HCT116 (cell line): ENCODE results near the gene ESR1. TPM values are rescaled to one million over a fixed set of nuclear protein-coding genes. Genes with fewer than 3 reads are reported as not detected.

Experiments used
- ATAC-seq: fragments of 200-7000 bp; cut with Tn5 transposase; 2 replicates; pipeline ENCODE4 v1.9.1; 2020; ENCODE audit warnings: mild to moderate bottlenecking, moderate library complexity
- BruUV-seq: library from RNA; stranded (reverse); fragments of 400-500 nt; replicated peaks from 2 replicates; lab custom pipeline; 2021; lab: Mats Ljungman, UMichigan
- CTCF ChIA-PET: fragments of 300-600 bp; sonication (Branson Sonifier 250); formaldehyde crosslinking; loops from one replicate; lab custom pipeline; 2021; ENCODE audit warnings: antibody characterized with exemption; lab: Charles Lee
- POLR2A ChIA-PET: fragments of 300-600, 350-600 bp; sonication (Branson Sonifier 250); formaldehyde crosslinking; loops from one replicate; lab custom pipeline; 2021; ENCODE audit warnings: antibody characterized with exemption; lab: Charles Lee
- RAD21 ChIA-PET, 2 experiments: fragments of 300-600 bp; sonication (Branson Sonifier 250); formaldehyde crosslinking; loops; one replicate each; lab custom pipeline; 2023; ENCODE audit warnings: low total read pairs in 2 of 2; ENCODE audit not compliant: uncharacterized antibody in 2 of 2, unreplicated experiment in 2 of 2, low non-redundant PET in 1 of 2; lab: Charles Lee
- DNase-seq: peaks from one replicate; pipeline ENCODE4 v3.0.0-alpha.2; 2010; ENCODE audit warnings: low read depth, low spot score
- H2AFZ ChIP-seq: fragments of 200-600 bp; shearing (Covaris generic), sonication (generic); 2 replicates; pipeline ENCODE4 v1.6.1; 2017; ENCODE audit warnings: low read depth, mixed run types, mixed read lengths, antibody characterized with exemption, low read length; ENCODE audit not compliant: poor library complexity, severe bottlenecking
- H3K27ac ChIP-seq: 2 replicates; pipeline ENCODE4 v1.5.1; 2012; ENCODE audit warnings: low read depth, low read length
- H3K27me3 ChIP-seq: fragments of 200-600 bp; sonication (generic); 2 replicates; pipeline ENCODE4 v1.6.1; 2016; ENCODE audit warnings: mixed run types, low read length, mixed read lengths; ENCODE audit not compliant: insufficient read depth
- H3K36me3 ChIP-seq, 2 experiments: fragments of 200-500 bp in 1 of 2; fragments of 200-600 bp in 1 of 2; sonication (Bioruptor generic) in 1 of 2; sonication (generic) in 1 of 2; 2 replicates each; pipeline versions ENCODE4 v1.5.1 to v1.6.1; 2014 to 2016; ENCODE audit warnings: low read length in 2 of 2, inconsistent platforms in 1 of 2, mixed read lengths in 1 of 2, mixed run types in 1 of 2; ENCODE audit not compliant: insufficient read depth in 2 of 2, control insufficient read depth in 1 of 2
- H3K4me1 ChIP-seq, 2 experiments: fragments of 200-600 bp in 1 of 2; sonication (generic) in 1 of 2; 2 replicates each; pipeline versions ENCODE4 v1.5.1 to v1.6.1; 2012 to 2017; ENCODE audit warnings: low read length in 2 of 2, inconsistent platforms in 1 of 2, mild to moderate bottlenecking in 1 of 2, mixed read lengths in 1 of 2, mixed run types in 1 of 2, moderate library complexity in 1 of 2; ENCODE audit not compliant: insufficient read depth in 2 of 2, control insufficient read depth in 1 of 2
- H3K4me2 ChIP-seq: fragments of 200-600 bp; sonication (generic); 2 replicates; pipeline ENCODE4 v1.6.1; 2017; ENCODE audit warnings: mixed run types, low read length, mixed read lengths
- H3K4me3 ChIP-seq, 2 experiments: fragments of 200-600 bp in 1 of 2; sonication (generic) in 1 of 2; replicated peaks in 1 of 2; 2 replicates each; pipeline ENCODE4 v1.5.1; 2011 to 2016; ENCODE audit warnings: low read length in 2 of 2, control low read depth in 1 of 2, low read depth in 1 of 2, mild to moderate bottlenecking in 1 of 2, mixed read lengths in 1 of 2, mixed run types in 1 of 2
- H3K79me2 ChIP-seq: fragments of 200-600 bp; sonication (generic); 2 replicates; pipeline ENCODE4 v1.6.1; 2017; ENCODE audit warnings: mild to moderate bottlenecking, mixed run types, low read length, moderate library complexity, mixed read lengths; ENCODE audit not compliant: insufficient read depth
- H3K9ac ChIP-seq: fragments of 200-600 bp; sonication (generic); 2 replicates; pipeline ENCODE4 v1.6.1; 2016; ENCODE audit warnings: low read length, mixed read lengths
- H3K9me2 ChIP-seq: fragments of 200-600 bp; sonication (generic), shearing (Covaris generic); 2 replicates; pipeline ENCODE4 v1.6.1; 2017; ENCODE audit warnings: mixed run types, mild to moderate bottlenecking, moderate library complexity; ENCODE audit not compliant: insufficient read depth
- H3K9me3 ChIP-seq, 2 experiments: fragments of 200-500 bp in 1 of 2; fragments of 200-600 bp in 1 of 2; sonication (Bioruptor generic) in 1 of 2; sonication (generic) in 1 of 2; 2 replicates each; pipeline ENCODE4 v1.6.1; 2014 to 2017; ENCODE audit warnings: low read length in 2 of 2, mixed read lengths in 2 of 2, inconsistent platforms in 1 of 2, low read depth in 1 of 2, mild to moderate bottlenecking in 1 of 2, mixed run types in 1 of 2, moderate library complexity in 1 of 2; ENCODE audit not compliant: control insufficient read depth in 1 of 2, insufficient read depth in 1 of 2
- H4K20me1 ChIP-seq: fragments of 200-600 bp; sonication (generic), shearing (Covaris generic); 2 replicates; pipeline ENCODE4 v1.6.1; 2017; ENCODE audit warnings: mixed run types, mild to moderate bottlenecking, moderate library complexity; ENCODE audit not compliant: insufficient read depth
- CTCF ChIP-seq, 3 experiments: fragments of 200-600 bp in 1 of 3; sonication (generic) in 1 of 3; IDR thresholded peaks in 2 of 3; conservative IDR thresholded peaks in 1 of 3; 2 replicates each; pipeline ENCODE4 v1.5.1; 2012 to 2017; ENCODE audit warnings: low read depth in 2 of 3, low read length in 2 of 3, antibody characterized with exemption in 1 of 3, borderline replicate concordance in 1 of 3, control low read depth in 1 of 3, mild to moderate bottlenecking in 1 of 3, mixed read lengths in 1 of 3, mixed run types in 1 of 3, moderate library complexity in 1 of 3; ENCODE audit not compliant: insufficient read depth in 1 of 3
- EGR1 ChIP-seq: IDR thresholded peaks from 2 replicates; pipeline ENCODE4 v1.6.1; 2012; ENCODE audit warnings: low read depth
- POLR2AphosphoS5 ChIP-seq: IDR thresholded peaks from 2 replicates; pipeline ENCODE4 v1.6.1; 2011; ENCODE audit warnings: mild to moderate bottlenecking, low read depth, low read length, moderate library complexity
- RAD21 ChIP-seq: IDR thresholded peaks from 2 replicates; pipeline ENCODE4 v1.6.1; 2012; ENCODE audit warnings: low read depth, mild to moderate bottlenecking
- SIN3A ChIP-seq: IDR thresholded peaks from 2 replicates; pipeline ENCODE4 v1.6.1; 2012; ENCODE audit warnings: low read depth
- SRF ChIP-seq: IDR thresholded peaks from 2 replicates; pipeline ENCODE4 v1.6.1; 2012; ENCODE audit warnings: low read depth
- ZFX ChIP-seq: fragments of 450-650 bp; IDR thresholded peaks from 2 replicates; pipeline ENCODE4 v1.6.1; 2017
- ZNF274 ChIP-seq: fragments of 200-500 bp; sonication (Bioruptor generic); IDR thresholded peaks from 2 replicates; pipeline ENCODE4 v1.6.1; 2014; ENCODE audit warnings: mild to moderate bottlenecking, low read depth, low read length, inconsistent platforms
- intact Hi-C: fragments of 100-400 bp; cut with micrococcal nuclease; formaldehyde crosslinking; loops from 2 replicates; pipeline ENCODE4 v1.10.0; 2022
- total RNA-seq: library from RNA; stranded (reverse); gene quantifications from one replicate; pipeline ENCODE4 v1.2.1, GENCODE V29; 2021; ENCODE audit not compliant: unreplicated experiment

ESR1 gene
- total RNA-seq, 1 experiment from 2014 or later: 0.17 TPM

DNA sequence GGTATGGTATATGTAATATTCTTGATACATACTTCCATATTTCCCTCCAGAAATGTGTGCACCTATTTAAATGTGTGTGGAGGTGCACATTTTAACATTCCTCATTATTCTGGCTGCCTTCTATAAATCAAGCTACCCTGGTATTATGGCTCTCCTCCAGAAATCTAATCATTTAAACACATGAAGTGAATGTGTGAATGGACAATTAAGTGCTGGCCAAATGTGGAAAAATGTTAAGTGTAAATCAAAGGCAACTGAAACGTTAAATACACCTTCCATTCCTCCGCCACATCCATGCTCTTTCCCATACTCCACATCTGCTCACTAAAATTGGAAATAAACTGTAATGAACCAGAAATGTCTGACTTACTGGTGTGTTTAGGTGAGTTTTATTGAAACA is 24.9 kb upstream of the ESR1 start (continued):
- TF ChIP-seq ZFX (no peak), EGR1 (no peak), RAD21 (no peak), ZNF274 (no peak), SRF (no peak)

DNA sequence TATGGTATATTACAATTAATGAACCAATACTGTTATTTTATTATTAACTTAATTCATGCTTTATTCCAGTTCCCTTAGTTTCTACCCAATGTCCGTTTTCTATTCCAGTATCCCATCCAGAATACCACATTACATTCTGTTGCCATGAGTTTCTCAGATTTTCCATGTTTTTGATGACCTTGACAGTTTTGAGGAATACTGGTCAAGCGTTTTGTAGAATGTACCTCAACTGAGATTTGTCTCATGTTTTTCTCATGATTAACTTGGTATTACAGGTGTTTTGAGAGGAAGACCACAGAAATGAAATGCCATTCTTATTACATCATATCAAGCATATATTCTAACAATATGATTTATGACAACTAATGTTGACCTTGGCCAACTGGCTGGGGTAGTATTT is 23.8 kb upstream of the ESR1 start:
- ChIA-PET RAD21 (no interaction called here), CTCF (no interaction called here), POLR2A (no interaction called here)
- Histone ChIP-seq H3K27me3 (no peaks in the 10 kb centered on the region), H3K9ac (no peak overlapping the region), H3K4me1 (no peaks in the 10 kb centered on the region), H3K4me2 (no peak overlapping the region), H4K20me1 (no peaks in the 10 kb centered on the region), H3K9me2 (no peaks in the 10 kb centered on the region), H2AFZ (no peak overlapping the region), H3K9me3 (no peaks in the 10 kb centered on the region), H3K27ac (no peak overlapping the region), H3K4me3 (no peak overlapping the region), H3K36me3 (no peaks in the 10 kb centered on the region), H3K79me2 (no peaks in the 10 kb centered on the region)
- no TSS peak for BruUV-seq
- ATAC-seq (no peak), DNase-seq (no peak)
- TF ChIP-seq CTCF (IDR thresholded peaks at IDR 0.05 in 2 of 3, conservative IDR thresholded peaks at IDR 0.05 in 1 of 3; ENCODE audit: borderline replicate concordance in 1 of 3, insufficient read depth in 1 of 3, low read depth in 2 of 3, low read length in 2 of 3) (no peak), SRF (no peak), SIN3A (no peak), POLR2AphosphoS5 (no peak)
- intact Hi-C loops: no loop called here
